GM19193 (cell line): ENCODE results near the gene TRABD.

Source experiments
- POLR2A ChIP-seq: IDR thresholded peaks from 4 replicates; pipeline ENCODE4 v1.6.1; 2011; ENCODE audit not compliant: insufficient read depth, insufficient read length; ENCODE audit errors: extremely low read depth

The TRABD gene

GRCh38 chr22:50185375-50186087, at the start of gene TRABD:
TRABD (plus strand) TSS chr22:50185913; CDS start chr22:50193061, 7,148 bp downstream.
- TF ChIP-seq POLR2A: peak; percentile 48

DNA sequence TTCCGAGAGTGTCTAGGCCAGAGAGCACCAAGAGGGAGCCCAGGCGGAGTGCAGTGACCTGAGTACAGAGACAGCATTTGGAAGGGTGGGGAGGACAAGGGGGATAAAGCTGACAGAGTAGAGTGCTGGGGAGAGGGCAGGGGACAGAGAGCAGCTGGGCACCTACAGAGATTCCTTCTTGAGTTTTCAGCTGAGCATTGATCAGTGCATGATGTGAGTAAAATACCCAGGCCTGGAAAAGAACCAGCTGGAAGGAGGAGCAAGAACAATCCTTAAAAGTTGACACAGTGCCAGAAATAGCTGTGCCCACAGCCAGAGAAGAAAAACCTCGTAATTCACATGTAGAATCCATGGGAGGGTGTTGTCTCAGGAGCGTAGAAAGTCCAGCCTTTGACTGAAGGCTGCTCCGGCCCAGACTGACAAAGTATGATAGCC, 49.1 kb upstream of the TRABD start:
- TF ChIP-seq POLR2A: no peak

- no peak for TF ChIP-seq POLR2A
Measured at GRCh38 chr22:50138041-50138440, 47.7 kb upstream of the TRABD start.

DNA sequence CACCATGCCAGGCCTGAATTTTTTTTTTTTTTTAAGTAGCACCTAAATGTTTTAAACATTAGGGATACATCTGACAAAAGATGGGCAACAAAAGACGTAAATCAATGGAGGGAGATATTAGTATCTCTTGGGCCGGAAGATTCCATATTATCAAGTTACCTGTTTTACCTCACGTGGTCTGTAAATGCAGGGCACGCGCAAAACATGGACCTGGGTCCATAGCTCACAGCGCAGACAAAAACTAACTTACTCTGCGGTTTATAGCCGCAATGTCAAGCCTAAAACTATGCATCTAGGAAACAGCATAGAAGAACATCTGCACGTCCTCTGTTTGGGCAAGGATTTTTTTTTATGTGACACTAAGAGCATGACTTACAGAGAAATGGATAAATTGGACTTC, 46.7 kb upstream of the TRABD start:
- TF ChIP-seq POLR2A: no peak

DNA sequence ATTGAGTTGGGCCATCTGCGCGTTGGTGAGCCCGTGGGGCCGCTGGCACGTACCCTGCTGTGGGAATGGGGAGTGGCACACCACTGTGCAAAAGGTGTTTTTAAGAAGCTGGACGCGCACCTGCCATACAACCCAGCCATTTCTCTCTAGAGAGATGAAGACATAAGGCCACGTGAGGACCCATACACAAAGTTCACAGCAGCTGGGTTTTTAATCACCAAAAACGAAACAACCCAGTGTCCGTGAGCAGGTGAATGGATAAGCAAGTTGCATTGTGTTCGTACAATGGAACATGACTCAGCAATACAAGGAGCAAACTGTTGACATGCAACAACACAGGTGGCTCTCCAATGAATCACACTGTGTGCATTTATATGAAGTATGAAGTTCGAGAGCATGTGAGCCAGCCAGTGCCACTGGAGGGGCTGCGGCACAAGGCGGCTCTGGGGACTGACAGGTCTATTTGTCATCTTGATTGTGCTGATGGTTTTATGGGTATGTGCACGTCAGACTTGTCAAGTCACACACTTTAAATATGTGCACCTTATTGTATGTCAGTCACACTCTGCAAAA, 45.8 kb upstream of the TRABD start:
- no peak for TF ChIP-seq POLR2A

DNA sequence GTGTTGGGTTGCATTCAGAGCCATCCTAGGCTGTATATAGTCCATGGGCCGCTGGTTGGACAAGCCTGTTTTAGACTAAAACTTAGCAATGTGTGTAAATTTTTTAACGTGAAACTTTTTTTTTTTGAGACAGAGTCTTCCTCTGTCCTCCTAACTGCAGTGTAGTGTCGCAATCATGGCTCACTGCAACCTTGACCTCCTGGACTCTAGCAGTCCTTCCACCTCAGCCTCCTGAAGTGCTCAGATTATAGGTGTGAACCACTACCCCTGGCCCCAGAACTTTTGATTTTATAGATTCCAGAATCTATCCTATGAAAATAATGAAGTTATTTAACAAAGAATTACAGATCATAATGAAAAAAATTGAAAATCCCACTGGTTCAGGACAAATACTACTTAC, 45.1 kb upstream of the TRABD start:
- no peak for TF ChIP-seq POLR2A

GRCh38 chr22:50141462-50141861, 44.3 kb upstream of the TRABD start:
- TF ChIP-seq POLR2A: no peak

GRCh38 chr22:50141891-50142363, 43.8 kb upstream of the TRABD start:
- no peak for TF ChIP-seq POLR2A

GRCh38 chr22:50143096-50143495, 42.6 kb upstream of the TRABD start:
- no peak for TF ChIP-seq POLR2A

DNA sequence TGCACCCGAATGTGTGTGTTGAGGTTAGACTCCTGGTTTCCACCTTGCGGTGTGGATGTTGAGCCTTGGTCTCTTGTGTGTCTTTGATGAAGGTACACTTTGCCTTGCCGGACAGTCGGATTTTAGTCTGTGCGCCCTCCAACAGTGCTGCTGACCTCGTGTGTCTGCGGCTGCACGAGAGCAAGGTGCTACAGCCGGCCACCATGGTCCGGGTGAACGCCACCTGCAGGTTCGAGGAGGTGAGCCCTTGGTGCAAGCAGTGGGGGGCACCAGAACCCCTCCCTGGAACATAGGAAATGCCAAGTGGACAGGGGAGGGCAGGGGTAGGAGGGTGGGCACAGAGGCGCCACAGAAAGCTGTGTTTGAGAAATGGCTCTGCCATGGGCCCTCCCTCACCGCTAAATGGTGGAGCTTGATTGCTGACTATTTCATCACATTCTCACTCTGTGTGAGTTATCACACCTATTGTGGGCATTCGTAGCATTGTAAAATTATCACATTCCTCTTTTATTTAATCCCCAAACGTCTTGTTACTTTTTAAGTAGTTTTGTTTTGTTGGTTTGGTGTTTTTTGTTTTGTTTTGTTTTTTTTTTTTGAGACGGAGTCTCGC, 41.6 kb upstream of the TRABD start:
- TF ChIP-seq POLR2A: no peak

GRCh38 chr22:50145721-50146438, 39.8 kb upstream of the TRABD start:
- TF ChIP-seq POLR2A: no peak

GRCh38 chr22:50146439-50147238, 39.1 kb upstream of the TRABD start:
- no peak for TF ChIP-seq POLR2A

DNA sequence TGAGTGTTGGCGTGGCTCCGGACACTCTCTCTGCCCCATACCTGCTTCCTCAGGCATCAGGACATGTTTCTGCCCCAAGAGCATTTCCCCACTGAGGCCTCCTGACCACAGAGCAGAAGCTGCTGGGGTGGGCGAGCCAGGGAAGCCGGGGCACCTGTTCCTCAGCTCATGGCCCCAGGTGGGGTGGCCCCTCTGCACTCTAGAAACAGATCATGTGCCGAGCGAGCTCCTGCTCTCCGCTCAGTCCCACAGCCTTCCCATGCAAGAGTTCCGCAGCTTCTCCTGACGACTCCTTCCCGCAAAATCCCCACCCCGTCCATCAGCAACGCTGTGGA, 37.6 kb upstream of the TRABD start:
- TF ChIP-seq POLR2A: no peak

- TF ChIP-seq POLR2A: no peak
Measured at GRCh38 chr22:50148991-50149721, 36.6 kb upstream of the TRABD start.
